Right ventricle myocardium inferior (tissue), 1 donor: Measurements from ENCODE around the gene RFX3. TPM values are rescaled to one million over a fixed set of nuclear protein-coding genes. Genes with fewer than 3 reads are reported as not detected.

Experiments used
- ATAC-seq: fragments of 200-7000 bp; cut with Tn5 transposase; one replicate; pipeline ENCODE4 v1.9.1; 2020; ENCODE audit warnings: mild to moderate bottlenecking, moderate library complexity
- DNase-seq: peaks from one replicate; pipeline ENCODE4 v3.0.0; 2021; ENCODE audit errors: missing footprints
- intact Hi-C: fragments of 100-400 bp; cut with DNase I; formaldehyde crosslinking; loops from one replicate; pipeline ENCODE4 v1.11.0; 2022
- total RNA-seq: library from RNA; stranded (reverse); fragmentation: NEBNext Ultra II Directional; extraction: Animal tissue kit (Norgen Biotek cat#: 25700); gene quantifications from one replicate; pipeline ENCODE4 v1.2.1, GENCODE V29; 2021
- donor health status: DM: no; HTN: yes; CAD: no; lungs with severe emphysema.

The RFX3 gene
- total RNA-seq, 1 donor from 2014 or later = 3.7 TPM

DNA sequence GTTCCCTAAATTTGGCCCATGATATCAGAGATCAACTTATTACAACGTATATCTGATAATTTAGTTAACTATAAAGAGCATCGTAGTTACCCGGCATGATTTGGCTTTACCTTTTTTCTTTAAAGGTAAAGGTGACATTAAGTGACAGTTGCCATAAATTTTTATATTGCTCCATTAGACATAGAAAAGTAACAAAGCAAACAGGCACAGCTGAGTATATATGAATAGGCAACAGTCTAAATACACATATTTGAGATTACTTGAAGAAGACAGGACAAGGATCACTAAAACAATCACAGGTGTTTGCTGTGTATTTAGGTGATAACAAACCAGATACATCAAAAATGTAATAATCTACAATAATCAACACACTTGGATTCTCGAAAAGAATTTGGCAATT is 34.8 kb downstream of the RFX3 start:
- DNase-seq (no peak), ATAC-seq (no peak)
- intact Hi-C loops = no loop called here

- intact Hi-C loops = no loop called here
- no peak for ATAC-seq
- DNase-seq = no peak
These were observed 43.2 kb downstream of the RFX3 start for GRCh38 chr9:3482578-3482977.

- intact Hi-C loops = no loop called here
- no peak for ATAC-seq
- DNase-seq = no peak
These were observed 45.5 kb downstream of the RFX3 start for GRCh38 chr9:3480353-3480655.

GRCh38 chr9:3479514-3480352 is 46.1 kb downstream of the RFX3 start:
- intact Hi-C loops = no loop called here
- no peak for DNase-seq
- ATAC-seq = no peak

- DNase-seq (no peak), ATAC-seq (no peak)
- intact Hi-C loops = no loop called here
These were observed 47.2 kb downstream of the RFX3 start for GRCh38 chr9:3478549-3478953.

DNA sequence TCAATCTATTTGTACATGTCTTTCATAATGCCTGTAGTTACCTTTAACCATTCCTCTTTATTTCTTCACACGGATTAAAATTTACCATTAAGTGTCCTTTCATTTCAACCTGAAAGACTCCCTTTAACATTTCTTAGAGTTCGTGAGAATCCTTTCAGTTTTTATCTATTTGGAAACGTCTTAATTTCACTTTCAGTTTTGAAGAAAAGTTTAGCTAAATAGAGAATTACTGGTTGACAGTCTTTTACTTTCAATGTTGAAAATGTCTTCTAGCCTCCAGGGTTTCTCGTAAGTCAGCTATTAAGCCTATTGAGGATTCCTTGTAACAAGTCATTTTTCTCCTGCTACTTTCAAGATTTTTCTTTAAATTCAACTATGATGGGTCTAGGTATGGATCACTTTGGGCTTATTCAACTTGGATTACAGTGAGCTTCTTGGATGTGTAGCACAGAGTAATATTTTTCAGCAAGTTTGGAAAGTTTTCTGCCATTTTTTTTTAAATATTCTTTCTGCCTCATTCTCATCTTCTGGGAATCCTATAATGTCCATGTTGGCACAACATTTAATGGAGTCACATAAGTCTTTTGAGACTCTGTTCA is 48.5 kb downstream of the RFX3 start:
- ATAC-seq = no peak
- no peak for DNase-seq
- intact Hi-C loops = no loop called here

- ATAC-seq (no peak), DNase-seq (no peak)
- intact Hi-C loops = no loop called here
These were observed 50.3 kb downstream of the RFX3 start for GRCh38 chr9:3475300-3476020.

- ATAC-seq (no peak), DNase-seq (no peak)
- intact Hi-C loops = loop anchor here (5.0 kb wide), 1 partner anchor 52 kb away; the partner anchor contains the start of gene RFX3
These were observed 51.0 kb downstream of the RFX3 start for GRCh38 chr9:3474821-3475220.

DNA sequence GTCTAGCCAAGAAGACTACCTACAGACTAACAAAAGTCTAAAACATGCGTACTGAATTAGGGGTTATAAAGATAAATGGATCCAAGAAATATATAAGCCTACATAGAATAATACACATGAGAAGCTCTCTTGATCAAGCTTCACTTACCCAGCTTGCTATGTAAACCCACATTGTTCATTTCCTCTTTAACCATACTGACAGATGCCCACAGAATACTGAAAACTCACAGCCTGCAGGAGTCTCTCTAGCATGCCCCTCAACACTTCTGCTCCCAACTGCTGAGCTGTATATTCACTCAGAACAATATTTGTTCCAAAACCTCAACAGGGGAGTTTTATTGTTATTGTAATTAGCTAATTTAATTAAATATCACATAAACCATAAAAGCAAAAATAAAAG is 52.4 kb downstream of the RFX3 start:
- ATAC-seq (no peak), DNase-seq (no peak)
- intact Hi-C loops = loop anchor here (5.0 kb wide), 1 partner anchor 54 kb away; the partner anchor contains the start of gene RFX3

- DNase-seq = no peak
- ATAC-seq = no peak
- intact Hi-C loops = loop anchor here (5.0 kb wide), 1 partner anchor 55 kb away; the partner anchor contains the start of gene RFX3
These were observed 53.9 kb downstream of the RFX3 start for GRCh38 chr9:3471883-3472282.

- intact Hi-C loops = loop anchor here (5.0 kb wide), 1 partner anchor 179 kb away; no protein-coding TSS in a partner anchor
These were observed 57.2 kb downstream of the RFX3 start for GRCh38 chr9:3468421-3469205.

DNA sequence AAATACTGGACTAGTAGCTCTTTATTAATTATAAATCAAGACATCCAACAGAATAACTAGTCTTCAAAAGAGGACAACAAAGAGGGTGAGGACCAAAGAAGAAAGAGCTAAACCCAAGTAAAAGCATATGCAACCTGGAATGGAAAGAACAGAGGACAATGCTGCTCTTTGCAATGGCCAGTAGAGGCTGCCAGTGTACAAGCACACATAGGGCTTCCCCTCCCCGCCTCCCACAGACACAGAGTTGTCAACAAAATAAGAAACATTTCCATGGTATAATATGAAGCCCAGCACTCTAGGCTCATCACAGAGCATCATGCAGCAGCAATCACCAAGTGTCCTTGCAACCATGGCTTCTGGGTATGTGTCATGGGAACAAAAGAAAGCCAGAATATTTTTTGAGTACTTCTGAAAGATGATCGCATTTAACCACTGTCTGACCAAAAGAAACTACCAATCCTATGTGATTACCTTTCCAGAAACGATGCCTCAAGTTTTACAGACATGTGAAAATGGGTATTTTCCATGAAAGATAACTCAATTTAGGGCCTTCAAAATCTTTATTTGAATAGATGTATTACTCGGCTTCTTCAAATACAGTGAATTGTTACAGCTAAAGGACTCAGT is 58.1 kb downstream of the RFX3 start:
- ATAC-seq (peak; percentile 92), DNase-seq (peak; percentile 73)
- intact Hi-C loops = loop anchor here (5.0 kb wide), 1 partner anchor 180 kb away; no protein-coding TSS in a partner anchor

More at GRCh38 chr9:3468421-3469205, 57.2 kb downstream of the RFX3 start:
- DNase-seq (no peak), ATAC-seq (no peak)

DNA sequence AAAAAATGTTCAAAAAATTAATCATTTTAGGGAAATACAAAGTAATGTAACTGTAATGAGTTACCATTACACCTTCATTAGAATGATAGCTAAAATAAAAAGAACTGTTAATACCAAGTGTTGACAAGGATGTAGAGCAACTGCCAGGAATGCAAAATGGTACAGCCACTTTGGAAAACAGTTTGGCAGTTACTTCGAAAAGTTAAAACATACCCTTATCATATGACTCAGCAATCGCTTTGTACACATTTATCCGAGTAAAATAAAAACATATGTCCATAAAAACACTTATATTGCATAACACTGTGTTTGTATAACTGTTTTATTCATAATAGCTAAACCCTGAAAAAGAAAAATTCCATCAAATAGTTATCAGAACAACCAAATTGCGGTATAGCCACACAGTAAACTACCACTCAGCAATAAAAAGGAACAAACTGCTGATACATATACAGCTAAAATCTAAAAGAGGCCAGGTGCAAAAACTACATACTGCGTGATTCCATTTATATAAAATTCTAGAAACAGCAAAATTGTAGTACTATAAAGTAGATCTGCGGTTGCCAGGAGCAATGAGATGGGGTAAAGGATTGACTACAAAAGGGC is 61.7 kb downstream of the RFX3 start:
- DNase-seq (no peak), ATAC-seq (no peak)
- intact Hi-C loops = no loop called here

GRCh38 chr9:3458806-3459475 is 66.9 kb downstream of the RFX3 start:
- no peak for DNase-seq
- ATAC-seq = no peak
- intact Hi-C loops = loop anchor here (10.0 kb wide), 1 partner anchor 46 kb away; no protein-coding TSS in a partner anchor

DNA sequence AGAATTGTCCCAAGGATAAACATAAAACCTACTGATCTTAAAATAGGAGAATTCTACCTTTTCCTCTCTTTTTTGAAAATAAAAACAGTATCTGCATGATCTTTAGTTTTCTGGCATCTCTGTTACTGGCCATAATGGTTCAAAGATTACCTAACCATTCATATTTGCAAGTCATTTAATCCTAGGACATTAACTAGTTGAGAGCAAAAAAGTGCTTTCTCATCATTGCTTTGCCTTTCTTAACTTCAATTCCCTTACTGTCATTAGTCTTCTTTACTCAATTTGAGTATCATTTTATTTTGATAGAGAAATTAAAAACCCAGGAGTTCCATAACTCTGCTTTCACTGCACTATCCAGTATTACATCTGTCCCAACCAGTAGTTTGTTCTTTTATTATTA is 68.6 kb downstream of the RFX3 start:
- ATAC-seq = no peak
- intact Hi-C loops = loop anchor here (10.0 kb wide), 1 partner anchor 48 kb away; no protein-coding TSS in a partner anchor
- DNase-seq = no peak

- no peak for ATAC-seq
- no peak for DNase-seq
- intact Hi-C loops = loop anchor here (10.0 kb wide), 1 partner anchor 49 kb away; no protein-coding TSS in a partner anchor
These were observed 70.1 kb downstream of the RFX3 start for GRCh38 chr9:3455717-3456116.

DNA sequence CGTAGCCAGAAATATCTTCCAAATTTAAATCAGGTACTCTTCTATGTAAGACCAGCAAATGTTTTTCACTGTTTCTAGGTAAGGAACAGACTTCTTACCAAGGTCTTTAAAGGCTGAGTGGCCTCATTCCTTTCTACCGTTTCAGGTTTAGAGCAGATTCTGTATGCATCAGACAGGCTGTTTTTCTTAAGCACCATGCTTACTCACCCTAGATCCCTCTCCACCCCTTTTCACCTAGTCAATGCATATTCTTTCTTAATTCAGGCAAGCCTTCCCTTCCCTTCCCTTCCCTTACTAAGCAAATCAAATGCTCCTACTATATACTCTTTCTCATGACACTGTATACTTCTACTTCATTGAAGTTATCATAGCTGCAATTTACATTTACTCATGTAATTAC is 70.7 kb downstream of the RFX3 start:
- intact Hi-C loops = loop anchor here (10.0 kb wide), 1 partner anchor 50 kb away; no protein-coding TSS in a partner anchor
- no peak for DNase-seq
- no peak for ATAC-seq
